IgD-negative memory B cell (primary cell): ENCODE results near the gene ZDHHC14. TPM values are rescaled to one million over a fixed set of nuclear protein-coding genes. Genes with fewer than 3 reads are reported as not detected.

Experiments
- H3K27ac Mint-ChIP-seq, 3 donors: one replicate each; pipeline ENCODE4 v1.8.0; 2020 to 2022; ENCODE audit warnings: mild to moderate bottlenecking in 3 of 3, mixed read lengths in 3 of 3, moderate library complexity in 1 of 3
- H3K27me3 Mint-ChIP-seq: one replicate; pipeline ENCODE4 v1.8.0; 2021; ENCODE audit warnings: mixed read lengths
- H3K36me3 Mint-ChIP-seq: one replicate; pipeline ENCODE4 v1.8.0; 2020; ENCODE audit warnings: mild to moderate bottlenecking, mixed read lengths
- H3K4me1 Mint-ChIP-seq, 3 donors: one replicate each; pipeline ENCODE4 v1.8.0; 2020 to 2022; ENCODE audit warnings: mixed read lengths in 3 of 3, mild to moderate bottlenecking in 1 of 3
- H3K4me3 Mint-ChIP-seq, 4 donors: one replicate each; pipeline ENCODE4 v1.8.0; 2020 to 2022; ENCODE audit warnings: mild to moderate bottlenecking in 4 of 4, mixed read lengths in 4 of 4, moderate library complexity in 3 of 4
- H3K9me3 Mint-ChIP-seq, 3 donors: one replicate each; pipeline ENCODE4 v1.8.0; 2020 to 2021; ENCODE audit warnings: mixed read lengths in 3 of 3, mild to moderate bottlenecking in 1 of 3
- polyA plus RNA-seq: library from polyadenylated mRNA; unstranded; fragments of 300-500 nt; fragmentation: Illumina TruSeq; gene quantifications from one replicate; pipeline ENCODE4 v1.2.3, GENCODE V29; 2021

Gene ZDHHC14
- polyA plus RNA-seq, 1 donor from 2014 or later, result 13.5 TPM

GRCh38 chr6:157487110-157487773 is 106.3 kb downstream of the ZDHHC14 start:
- Mint-ChIP-seq H3K9me3 (no peaks in the 10 kb centered on the region), H3K27ac (peak overlapping the region in 2 of 3 donors; percentile 5 to 80), H3K27me3 (peaks cover 3% of the 10 kb centered on the region), H3K4me1 (peaks cover 24 to 31% (median 28%) of the 10 kb centered on the region in 3 donors), H3K4me3 (peak overlapping the region in 2 of 4 donors; percentile 70 to 82), H3K36me3 (peaks cover 9% of the 10 kb centered on the region)

GRCh38 chr6:157488058-157488457 is 107.1 kb downstream of the ZDHHC14 start:
- Mint-ChIP-seq H3K9me3 (no peaks in the 10 kb centered on the region), H3K36me3 (peaks cover 8% of the 10 kb centered on the region), H3K27ac (no peak overlapping the region), H3K4me3 (peak overlapping the region in 1 of 4 donors; percentile 12), H3K27me3 (peaks cover 3% of the 10 kb centered on the region), H3K4me1 (peaks cover 27 to 30% (median 28%) of the 10 kb centered on the region in 3 donors)

- Mint-ChIP-seq H3K9me3 (no peaks in the 10 kb centered on the region), H3K36me3 (peaks cover 8% of the 10 kb centered on the region), H3K27me3 (peaks cover 3% of the 10 kb centered on the region), H3K4me1 (peaks cover 25 to 28% (median 28%) of the 10 kb centered on the region in 3 donors), H3K27ac (no peak overlapping the region), H3K4me3 (no peak overlapping the region)
Observed at GRCh38 chr6:157488716-157489118, 107.7 kb downstream of the ZDHHC14 start.

GRCh38 chr6:157490611-157491269 is 109.8 kb downstream of the ZDHHC14 start:
- peaks cover 6% of the 10 kb centered on the region for H3K36me3 Mint-ChIP-seq
- no peak overlapping the region for H3K27ac Mint-ChIP-seq
- no peak overlapping the region for H3K4me3 Mint-ChIP-seq
- H3K27me3 Mint-ChIP-seq, result peaks cover 3% of the 10 kb centered on the region
- no peaks in the 10 kb centered on the region for H3K9me3 Mint-ChIP-seq
- H3K4me1 Mint-ChIP-seq, result peaks cover 24 to 41% (median 34%) of the 10 kb centered on the region in 3 donors

GRCh38 chr6:157491571-157492232 is 110.7 kb downstream of the ZDHHC14 start:
- Mint-ChIP-seq H3K36me3 (peaks cover 8% of the 10 kb centered on the region), H3K27ac (no peak overlapping the region), H3K4me3 (no peak overlapping the region), H3K9me3 (no peaks in the 10 kb centered on the region), H3K27me3 (peaks cover 2% of the 10 kb centered on the region), H3K4me1 (peaks cover 19 to 34% (median 28%) of the 10 kb centered on the region in 3 donors)

GRCh38 chr6:157492249-157492648 is 111.3 kb downstream of the ZDHHC14 start:
- Mint-ChIP-seq H3K27ac (no peak overlapping the region), H3K36me3 (peaks cover 10% of the 10 kb centered on the region), H3K4me3 (peak overlapping the region in 1 of 4 donors; percentile 58), H3K27me3 (peaks cover 2% of the 10 kb centered on the region), H3K9me3 (peaks cover 0 to 2% (median 0%) of the 10 kb centered on the region in 3 donors), H3K4me1 (peaks cover 14 to 35% (median 27%) of the 10 kb centered on the region in 3 donors)

GRCh38 chr6:157492741-157493140 is 111.8 kb downstream of the ZDHHC14 start:
- Mint-ChIP-seq H3K27ac (peak overlapping the region in 1 of 3 donors; percentile 95), H3K27me3 (peaks cover 2% of the 10 kb centered on the region), H3K9me3 (peaks cover 0 to 2% (median 0%) of the 10 kb centered on the region in 3 donors), H3K4me1 (peaks cover 11 to 34% (median 29%) of the 10 kb centered on the region in 3 donors), H3K4me3 (peak overlapping the region in 1 of 4 donors; percentile 58), H3K36me3 (peaks cover 10% of the 10 kb centered on the region)

- Mint-ChIP-seq H3K9me3 (peaks cover 0 to 2% (median 0%) of the 10 kb centered on the region in 3 donors), H3K4me3 (no peak overlapping the region), H3K4me1 (peaks cover 14 to 37% (median 30%) of the 10 kb centered on the region in 3 donors), H3K27ac (peak overlapping the region in 1 of 3 donors; percentile 95), H3K36me3 (peaks cover 10% of the 10 kb centered on the region), H3K27me3 (peaks cover 2% of the 10 kb centered on the region)
Observed at GRCh38 chr6:157493173-157493572, 112.2 kb downstream of the ZDHHC14 start.

GRCh38 chr6:157493576-157493975 is 112.6 kb downstream of the ZDHHC14 start:
- Mint-ChIP-seq H3K4me3 (no peak overlapping the region), H3K27me3 (peaks cover 2% of the 10 kb centered on the region), H3K27ac (no peak overlapping the region), H3K9me3 (peaks cover 0 to 2% (median 0%) of the 10 kb centered on the region in 3 donors), H3K36me3 (peaks cover 10% of the 10 kb centered on the region), H3K4me1 (peaks cover 18 to 39% (median 32%) of the 10 kb centered on the region in 3 donors)

GRCh38 chr6:157494132-157494710 is 113.2 kb downstream of the ZDHHC14 start:
- Mint-ChIP-seq H3K36me3 (peaks cover 10% of the 10 kb centered on the region), H3K4me3 (no peak overlapping the region), H3K4me1 (peaks cover 20 to 45% (median 35%) of the 10 kb centered on the region in 3 donors), H3K9me3 (peaks cover 0 to 2% (median 0%) of the 10 kb centered on the region in 3 donors), H3K27ac (no peak overlapping the region), H3K27me3 (peaks cover 2% of the 10 kb centered on the region)

GRCh38 chr6:157496534-157497095 is 115.6 kb downstream of the ZDHHC14 start:
- Mint-ChIP-seq H3K27me3 (no peaks in the 10 kb centered on the region), H3K9me3 (peaks cover 0 to 4% (median 3%) of the 10 kb centered on the region in 3 donors), H3K4me1 (peaks cover 31 to 38% (median 38%) of the 10 kb centered on the region in 3 donors), H3K4me3 (peak overlapping the region in 2 of 4 donors; percentile 14 to 58), H3K36me3 (peaks cover 4% of the 10 kb centered on the region), H3K27ac (no peak overlapping the region)

- Mint-ChIP-seq H3K4me1 (peaks cover 29 to 44% (median 43%) of the 10 kb centered on the region in 3 donors), H3K9me3 (peaks cover 0 to 4% (median 3%) of the 10 kb centered on the region in 3 donors), H3K27ac (peak overlapping the region in 1 of 3 donors; percentile 69), H3K4me3 (peak overlapping the region in 1 of 4 donors; percentile 13), H3K36me3 (peaks cover 4% of the 10 kb centered on the region), H3K27me3 (no peaks in the 10 kb centered on the region)
Observed at GRCh38 chr6:157497579-157497978, 116.6 kb downstream of the ZDHHC14 start.

GRCh38 chr6:157498817-157499216 is 117.8 kb downstream of the ZDHHC14 start:
- Mint-ChIP-seq H3K27ac (peak overlapping the region in 1 of 3 donors; percentile 86), H3K4me3 (peak overlapping the region in 2 of 4 donors; percentile 3 to 12), H3K27me3 (no peaks in the 10 kb centered on the region), H3K36me3 (peaks cover 4% of the 10 kb centered on the region), H3K4me1 (peaks cover 33 to 51% (median 47%) of the 10 kb centered on the region in 3 donors), H3K9me3 (peaks cover 0 to 4% (median 3%) of the 10 kb centered on the region in 3 donors)

GRCh38 chr6:157500022-157500421 is 119.0 kb downstream of the ZDHHC14 start:
- peaks cover 0 to 6% (median 4%) of the 10 kb centered on the region in 3 donors for H3K9me3 Mint-ChIP-seq
- no peaks in the 10 kb centered on the region for H3K27me3 Mint-ChIP-seq
- H3K36me3 Mint-ChIP-seq, result peaks cover 4% of the 10 kb centered on the region
- H3K4me1 Mint-ChIP-seq, result peaks cover 33 to 45% (median 42%) of the 10 kb centered on the region in 3 donors
- no peak overlapping the region for H3K27ac Mint-ChIP-seq
- H3K4me3 Mint-ChIP-seq, result peak overlapping the region in 2 of 4 donors; percentile 10 to 85
